Measurements from ENCODE around the gene NEDD8.

DNA sequence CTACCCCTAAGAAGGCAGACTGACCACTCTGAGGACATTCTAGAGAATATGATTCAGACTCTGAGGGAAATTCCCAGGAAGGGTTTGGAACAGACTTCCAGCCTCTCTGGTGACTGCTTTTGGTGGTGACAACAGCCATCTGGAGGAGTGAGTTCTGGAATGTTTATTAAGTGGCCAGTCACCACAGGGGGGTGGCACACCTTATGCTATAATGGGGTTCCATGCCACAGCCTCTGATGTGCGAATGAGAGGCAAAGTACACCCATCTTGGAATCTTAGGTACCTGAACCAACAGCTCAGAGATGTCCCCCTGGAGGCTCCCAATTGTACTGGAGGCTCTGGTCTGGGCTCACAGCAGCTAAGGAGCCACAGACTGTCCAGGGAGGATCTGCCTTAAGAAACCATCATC, 19.7 kb upstream of the NEDD8 start:
- TF ChIP-seq, protein P1, sequence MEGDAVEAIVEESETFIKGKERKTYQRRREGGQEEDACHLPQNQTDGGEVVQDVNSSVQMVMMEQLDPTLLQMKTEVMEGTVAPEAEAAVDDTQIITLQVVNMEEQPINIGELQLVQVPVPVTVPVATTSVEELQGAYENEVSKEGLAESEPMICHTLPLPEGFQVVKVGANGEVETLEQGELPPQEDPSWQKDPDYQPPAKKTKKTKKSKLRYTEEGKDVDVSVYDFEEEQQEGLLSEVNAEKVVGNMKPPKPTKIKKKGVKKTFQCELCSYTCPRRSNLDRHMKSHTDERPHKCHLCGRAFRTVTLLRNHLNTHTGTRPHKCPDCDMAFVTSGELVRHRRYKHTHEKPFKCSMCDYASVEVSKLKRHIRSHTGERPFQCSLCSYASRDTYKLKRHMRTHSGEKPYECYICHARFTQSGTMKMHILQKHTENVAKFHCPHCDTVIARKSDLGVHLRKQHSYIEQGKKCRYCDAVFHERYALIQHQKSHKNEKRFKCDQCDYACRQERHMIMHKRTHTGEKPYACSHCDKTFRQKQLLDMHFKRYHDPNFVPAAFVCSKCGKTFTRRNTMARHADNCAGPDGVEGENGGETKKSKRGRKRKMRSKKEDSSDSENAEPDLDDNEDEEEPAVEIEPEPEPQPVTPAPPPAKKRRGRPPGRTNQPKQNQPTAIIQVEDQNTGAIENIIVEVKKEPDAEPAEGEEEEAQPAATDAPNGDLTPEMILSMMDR (conservative IDR thresholded peaks at IDR 0.05 in 1 of 2, IDR thresholded peaks at IDR 0.05 in 1 of 2; ENCODE audit: low read depth in 1 of 2, low read length in 2 of 2) = no peak
- no peak for TF ChIP-seq EZH2 (IDR thresholded peaks at IDR 0.05; ENCODE audit: low read length, missing control alignments)

Data from fibroblast of lung (primary cell).